ENCODE data around the gene CD101. TPM values are rescaled to one million over a fixed set of nuclear protein-coding genes. Genes with fewer than 3 reads are reported as not detected.

The CD101 gene
- total RNA-seq, 1 experiment from 2014 or later = 0.86 TPM

DNA sequence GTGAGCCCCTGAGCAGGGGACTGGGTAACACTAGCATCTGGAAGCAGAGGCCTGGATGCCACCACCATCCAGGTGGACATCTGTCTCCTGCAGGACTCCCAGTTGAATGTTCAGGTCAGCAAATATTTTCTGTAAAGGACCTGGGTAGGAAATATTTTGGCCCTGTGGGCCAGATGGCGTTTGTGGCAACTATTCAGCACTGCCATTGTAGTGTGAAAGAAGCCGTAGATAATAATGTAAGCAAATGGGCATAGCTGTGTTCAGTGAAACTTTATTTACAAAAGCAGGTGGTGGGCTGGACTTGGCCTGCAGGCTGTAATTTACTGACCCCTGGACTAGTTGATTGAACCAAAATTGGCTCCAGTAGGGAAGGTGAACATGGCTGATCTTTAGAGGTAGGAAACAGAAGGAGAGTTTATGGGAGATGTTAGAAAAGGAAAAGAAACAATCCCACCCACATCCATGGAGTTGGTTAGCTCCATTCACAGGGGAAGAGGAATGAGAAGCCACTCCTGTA, 20.0 kb upstream of the CD101 start:
- ChIA-PET CTCF (no interaction called here), POLR2A (no interaction called here)
- TF ChIP-seq, protein P1, sequence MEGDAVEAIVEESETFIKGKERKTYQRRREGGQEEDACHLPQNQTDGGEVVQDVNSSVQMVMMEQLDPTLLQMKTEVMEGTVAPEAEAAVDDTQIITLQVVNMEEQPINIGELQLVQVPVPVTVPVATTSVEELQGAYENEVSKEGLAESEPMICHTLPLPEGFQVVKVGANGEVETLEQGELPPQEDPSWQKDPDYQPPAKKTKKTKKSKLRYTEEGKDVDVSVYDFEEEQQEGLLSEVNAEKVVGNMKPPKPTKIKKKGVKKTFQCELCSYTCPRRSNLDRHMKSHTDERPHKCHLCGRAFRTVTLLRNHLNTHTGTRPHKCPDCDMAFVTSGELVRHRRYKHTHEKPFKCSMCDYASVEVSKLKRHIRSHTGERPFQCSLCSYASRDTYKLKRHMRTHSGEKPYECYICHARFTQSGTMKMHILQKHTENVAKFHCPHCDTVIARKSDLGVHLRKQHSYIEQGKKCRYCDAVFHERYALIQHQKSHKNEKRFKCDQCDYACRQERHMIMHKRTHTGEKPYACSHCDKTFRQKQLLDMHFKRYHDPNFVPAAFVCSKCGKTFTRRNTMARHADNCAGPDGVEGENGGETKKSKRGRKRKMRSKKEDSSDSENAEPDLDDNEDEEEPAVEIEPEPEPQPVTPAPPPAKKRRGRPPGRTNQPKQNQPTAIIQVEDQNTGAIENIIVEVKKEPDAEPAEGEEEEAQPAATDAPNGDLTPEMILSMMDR (IDR thresholded peaks at IDR 0.05; ENCODE audit: insufficient read depth in 1 of 2, low read depth in 1 of 2, low read length in 1 of 2, severe bottlenecking in 1 of 2, unreplicated experiment in 1 of 2) = no peak
- peaks cover 20% of the 10 kb centered on the region for H3K4me1 ChIP-seq
- H3K4me3 ChIP-seq (ENCODE audit: low read depth, low read length) = no peak overlapping the region
- Mint-ChIP-seq H3K4me1 (ENCODE audit: low read depth, unreplicated experiment) (peaks cover 15% of the 10 kb centered on the region), H3K36me3 (ENCODE audit: insufficient read depth, unreplicated experiment) (peaks cover 6% of the 10 kb centered on the region), H3K4me3 (ENCODE audit: unreplicated experiment) (no peak overlapping the region), H3K27ac (ENCODE audit: unreplicated experiment) (no peak overlapping the region), H3K9me3 (ENCODE audit: unreplicated experiment) (no peaks in the 10 kb centered on the region), H3K27me3 (ENCODE audit: insufficient read depth, unreplicated experiment) (no peaks in the 10 kb centered on the region)
- no peak for DNase-seq
- no peaks in the 10 kb centered on the region for H3K27me3 ChIP-seq (replicated peaks; ENCODE audit: control insufficient read depth, insufficient read depth, low read length)
- no peaks in the 10 kb centered on the region for H3K36me3 ChIP-seq (ENCODE audit: control insufficient read depth, insufficient read depth, low read length)
- no peaks in the 10 kb centered on the region for H3K9me3 ChIP-seq
- no TSS peak for BruUV-seq (replicated peaks)
- intact Hi-C loops (cut with micrococcal nuclease; ENCODE audit: unreplicated experiment) = loop anchor here (1.0 to 5.0 kb wide), 4 partner anchors 32 to 79 kb away; partner anchors contain the start of gene TTF2

DNA sequence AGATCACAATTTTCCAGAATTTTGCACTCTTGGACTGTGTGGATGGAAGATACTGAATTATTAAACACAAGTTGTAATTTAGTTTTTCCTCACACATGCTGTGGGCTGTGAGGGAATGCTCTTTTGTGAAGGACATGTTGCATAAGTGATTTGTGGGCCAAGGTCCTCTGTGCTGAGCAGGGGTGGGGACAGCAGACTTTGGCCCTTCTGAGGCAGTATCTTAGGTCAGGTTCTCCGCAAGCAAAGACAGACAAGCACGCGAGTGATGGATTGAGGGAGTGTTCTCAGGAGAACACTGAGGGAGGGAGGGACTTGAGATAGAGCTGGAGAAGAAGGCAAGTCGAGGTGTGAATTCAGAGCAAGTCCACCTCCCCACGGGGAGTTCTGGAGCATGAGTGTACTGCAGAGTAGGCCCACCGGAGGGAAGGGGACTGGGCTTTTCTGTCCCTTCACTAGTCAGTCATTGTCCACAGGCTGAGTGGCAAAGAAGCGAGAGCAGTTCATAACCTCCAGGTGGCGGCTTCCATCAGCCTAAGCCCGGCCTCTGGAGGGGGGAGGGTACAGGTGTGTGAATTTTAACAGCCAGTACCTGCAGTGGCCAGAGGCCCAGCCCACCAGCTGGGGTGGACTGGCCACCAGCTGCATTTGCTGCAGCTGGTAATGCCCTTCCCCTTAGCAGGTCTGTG, 19.1 kb upstream of the CD101 start:
- Mint-ChIP-seq H3K4me3 (ENCODE audit: unreplicated experiment) (peak overlapping the region; percentile 60), H3K27me3 (ENCODE audit: insufficient read depth, unreplicated experiment) (no peaks in the 10 kb centered on the region), H3K4me1 (ENCODE audit: low read depth, unreplicated experiment) (peaks cover 15% of the 10 kb centered on the region), H3K27ac (ENCODE audit: unreplicated experiment) (peak overlapping the region; percentile 0), H3K36me3 (ENCODE audit: insufficient read depth, unreplicated experiment) (peaks cover 6% of the 10 kb centered on the region), H3K9me3 (ENCODE audit: unreplicated experiment) (no peaks in the 10 kb centered on the region)
- Histone ChIP-seq H3K9me3 (no peaks in the 10 kb centered on the region), H3K4me3 (ENCODE audit: low read depth, low read length) (no peak overlapping the region), H3K4me1 (peaks cover 21% of the 10 kb centered on the region), H3K27me3 (replicated peaks; ENCODE audit: control insufficient read depth, insufficient read depth, low read length) (no peaks in the 10 kb centered on the region), H3K36me3 (ENCODE audit: control insufficient read depth, insufficient read depth, low read length) (no peaks in the 10 kb centered on the region)
- TF ChIP-seq, protein P1 (IDR thresholded peaks at IDR 0.05; ENCODE audit: insufficient read depth in 1 of 2, low read depth in 1 of 2, low read length in 1 of 2, severe bottlenecking in 1 of 2, unreplicated experiment in 1 of 2) = peak; percentile 14 to 36
- peak; percentile 67 to 79 for DNase-seq
- ChIA-PET POLR2A (interaction anchor here (0.6 kb wide), 2 partner anchors 47 to 1823 kb away, joined by 3 read pairs; no protein-coding TSS in a partner anchor), CTCF (interaction anchor here (0.8 to 1.3 kb wide), 2 partner anchors 78 to 245 kb away, joined by 3 read pairs; partner anchors contain the start of gene TTF2)
- intact Hi-C loops (cut with micrococcal nuclease; ENCODE audit: unreplicated experiment) = loop anchor here (1.0 to 5.0 kb wide), 4 partner anchors 31 to 78 kb away; partner anchors contain the start of gene TTF2
- no TSS peak for BruUV-seq (replicated peaks)

DNA sequence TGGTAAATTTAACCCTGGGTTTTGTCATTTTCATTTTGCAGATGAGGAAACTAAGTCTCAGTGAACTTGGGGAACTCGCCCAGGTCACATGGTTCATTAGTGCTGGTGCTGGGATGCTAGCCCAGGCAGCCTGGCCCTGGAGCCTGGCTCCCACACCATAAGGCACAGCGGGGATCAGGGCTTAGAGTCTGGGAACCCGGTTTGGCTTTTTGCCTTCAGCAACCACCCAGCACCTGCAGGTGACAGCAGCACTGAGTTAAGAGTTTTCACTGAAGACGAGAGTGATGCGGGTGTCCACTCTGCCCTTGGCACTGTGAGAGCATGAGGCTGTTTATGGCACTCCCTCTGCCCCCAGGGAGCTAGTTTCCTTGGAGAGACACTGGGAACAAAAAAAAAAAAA, 18.4 kb upstream of the CD101 start:
- Histone ChIP-seq H3K27me3 (replicated peaks; ENCODE audit: control insufficient read depth, insufficient read depth, low read length) (no peaks in the 10 kb centered on the region), H3K36me3 (ENCODE audit: control insufficient read depth, insufficient read depth, low read length) (no peaks in the 10 kb centered on the region), H3K4me1 (peaks cover 25% of the 10 kb centered on the region), H3K9me3 (no peaks in the 10 kb centered on the region), H3K4me3 (ENCODE audit: low read depth, low read length) (no peak overlapping the region)
- Mint-ChIP-seq H3K4me3 (ENCODE audit: unreplicated experiment) (no peak overlapping the region), H3K4me1 (ENCODE audit: low read depth, unreplicated experiment) (peaks cover 15% of the 10 kb centered on the region), H3K36me3 (ENCODE audit: insufficient read depth, unreplicated experiment) (peaks cover 6% of the 10 kb centered on the region), H3K9me3 (ENCODE audit: unreplicated experiment) (no peaks in the 10 kb centered on the region), H3K27me3 (ENCODE audit: insufficient read depth, unreplicated experiment) (no peaks in the 10 kb centered on the region), H3K27ac (ENCODE audit: unreplicated experiment) (no peak overlapping the region)
- TF ChIP-seq, protein P1 (IDR thresholded peaks at IDR 0.05; ENCODE audit: insufficient read depth in 1 of 2, low read depth in 1 of 2, low read length in 1 of 2, severe bottlenecking in 1 of 2, unreplicated experiment in 1 of 2) = no peak
- DNase-seq = no peak
- intact Hi-C loops (cut with micrococcal nuclease; ENCODE audit: unreplicated experiment) = loop anchor here (5.0 kb wide), 1 partner anchor 51 kb away; no protein-coding TSS in a partner anchor
- no TSS peak for BruUV-seq (replicated peaks)
- POLR2A ChIA-PET = interaction anchor here (0.6 kb wide), 2 partner anchors 48 to 1823 kb away, joined by 3 read pairs; no protein-coding TSS in a partner anchor
- CTCF ChIA-PET = interaction anchor here (0.8 to 1.3 kb wide), 2 partner anchors 77 to 246 kb away, joined by 3 read pairs; partner anchors contain the start of gene TTF2
